Measurements from ENCODE around the gene MYO15A.
A peak's percentile ranks its signal among the peaks of the same experiment; 100 is the strongest.

The MYO15A gene

DNA sequence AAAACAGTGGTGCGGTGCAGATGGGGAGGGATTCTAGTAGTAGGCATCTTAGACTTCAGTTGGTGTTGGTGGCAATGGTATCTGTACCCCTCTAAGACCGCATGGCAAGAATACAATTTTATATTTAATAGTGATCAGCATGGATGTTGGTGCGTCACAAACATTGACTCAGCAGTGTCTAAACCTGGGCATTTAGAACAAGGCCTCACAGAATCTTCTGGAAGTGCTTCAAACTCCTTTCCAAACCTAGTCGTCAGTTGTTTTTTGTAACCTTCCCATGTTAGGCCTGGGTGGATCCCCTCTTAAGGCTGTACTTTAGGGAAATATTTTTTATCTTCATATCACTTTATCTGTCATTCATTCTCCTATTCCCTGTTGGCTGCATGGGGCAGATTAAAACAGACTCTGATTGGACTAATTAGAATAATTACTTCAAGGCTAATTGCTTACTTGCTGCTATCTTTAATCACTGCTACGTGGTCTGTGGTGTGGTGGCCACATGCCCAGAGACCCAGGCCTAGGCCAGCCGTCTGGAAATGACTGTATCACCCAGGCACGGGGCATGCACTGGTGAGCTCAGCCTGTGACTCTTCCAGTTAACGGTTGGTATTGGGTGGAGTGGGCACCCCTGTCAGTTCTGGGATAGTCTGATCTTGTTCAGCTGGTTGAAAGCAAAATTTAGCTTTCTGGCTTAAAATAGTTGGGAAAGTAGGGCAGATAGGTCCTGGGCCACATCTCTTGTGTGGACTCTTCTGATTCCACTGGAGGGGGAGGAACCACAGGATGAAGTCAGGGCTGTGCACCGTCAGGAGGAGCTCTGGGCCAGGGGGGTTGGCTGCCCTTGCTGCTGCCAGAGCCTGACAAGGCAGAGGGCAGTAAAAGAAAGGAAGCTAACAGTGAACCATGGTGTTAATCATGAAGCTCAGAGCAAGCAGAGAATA lies 79.5 kb downstream of the MYO15A start:
- Histone ChIP-seq H3K9me3 (ENCODE audit: low read length) (no peaks in the 10 kb centered on the region), H3K9ac (ENCODE audit: low read length) (peak overlapping the region; percentile 55), H3K36me3 (ENCODE audit: insufficient read depth, low read length) (peaks cover 19% of the 10 kb centered on the region), H3K4me3 (ENCODE audit: low read depth in 1 of 2, low read length in 2 of 2) (peak overlapping the region; percentile 45 to 72), H3K27me3 (ENCODE audit: control insufficient read depth in 1 of 2, insufficient read depth in 2 of 2, low read length in 2 of 2) (no peaks in the 10 kb centered on the region), H3K4me1 (ENCODE audit: insufficient read depth, low read length) (peaks cover 69% of the 10 kb centered on the region), H3K27ac (ENCODE audit: low read depth, low read length) (peak overlapping the region; percentile 78)

DNA sequence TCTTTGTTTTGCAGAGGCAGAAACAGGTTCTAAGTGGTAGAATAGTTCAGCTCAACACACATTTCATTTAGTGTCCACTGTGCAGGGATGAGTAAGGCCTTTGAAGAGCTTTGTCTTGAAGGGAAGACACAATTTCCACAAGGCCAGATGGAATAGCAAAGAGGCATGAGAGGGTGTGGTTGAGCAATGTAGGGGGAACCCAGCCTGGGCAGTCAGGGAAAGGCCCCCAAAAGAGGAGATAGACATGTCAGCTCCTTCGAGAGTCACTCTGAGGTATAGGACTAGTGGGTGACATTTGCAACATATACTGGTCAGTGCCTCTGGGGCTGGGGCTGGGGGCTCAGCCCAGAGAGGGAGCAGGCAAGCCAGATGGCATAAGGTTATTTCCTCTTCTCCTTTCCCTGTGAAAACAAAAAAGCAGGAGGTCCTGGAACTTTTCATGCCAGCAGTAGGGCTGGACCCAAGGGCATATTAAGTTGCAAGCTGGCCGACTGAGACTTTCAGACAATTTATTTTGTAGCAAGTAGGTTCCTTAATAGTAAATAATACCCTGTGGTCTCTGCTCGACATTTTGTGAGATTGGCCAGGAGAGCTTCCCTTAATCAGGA lies 82.2 kb downstream of the MYO15A start:
- Histone ChIP-seq H3K9ac (ENCODE audit: low read length) (no peak overlapping the region), H3K9me3 (ENCODE audit: low read length) (no peaks in the 10 kb centered on the region), H3K27me3 (ENCODE audit: control insufficient read depth in 1 of 2, insufficient read depth in 2 of 2, low read length in 2 of 2) (no peaks in the 10 kb centered on the region), H3K4me3 (ENCODE audit: low read depth in 1 of 2, low read length in 2 of 2) (peak overlapping the region in 1 of 2 donors; percentile 7), H3K36me3 (ENCODE audit: insufficient read depth, low read length) (peaks cover 33% of the 10 kb centered on the region), H3K4me1 (ENCODE audit: insufficient read depth, low read length) (peaks cover 74% of the 10 kb centered on the region), H3K27ac (ENCODE audit: low read depth, low read length) (peak overlapping the region; percentile 12)

DNA sequence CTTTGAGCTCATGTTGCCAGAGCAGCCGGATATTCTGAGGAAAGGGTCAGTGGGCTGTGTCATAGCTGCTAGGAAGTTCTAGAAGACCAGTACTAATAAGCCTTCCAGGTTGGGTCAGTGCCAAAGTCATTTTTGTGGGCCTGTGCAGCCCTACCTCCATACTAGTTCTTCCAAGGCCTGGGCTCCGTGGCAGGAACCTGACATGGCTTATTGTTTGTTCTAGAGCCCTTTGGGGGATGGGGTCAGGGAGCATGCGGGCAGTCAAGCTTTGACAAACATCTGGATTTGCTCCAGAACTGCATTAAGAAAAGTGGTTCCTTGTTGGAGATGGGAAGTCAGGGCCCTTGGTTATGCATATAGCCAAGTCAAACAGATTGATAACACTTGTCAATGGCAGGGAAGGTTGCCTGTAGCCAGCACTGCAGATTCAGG lies 82.7 kb downstream of the MYO15A start:
- Histone ChIP-seq H3K9me3 (ENCODE audit: low read length) (no peaks in the 10 kb centered on the region), H3K9ac (ENCODE audit: low read length) (no peak overlapping the region), H3K27ac (ENCODE audit: low read depth, low read length) (peak overlapping the region; percentile 12), H3K4me1 (ENCODE audit: insufficient read depth, low read length) (peaks cover 69% of the 10 kb centered on the region), H3K4me3 (ENCODE audit: low read depth in 1 of 2, low read length in 2 of 2) (peak overlapping the region in 1 of 2 donors; percentile 7), H3K27me3 (ENCODE audit: control insufficient read depth in 1 of 2, insufficient read depth in 2 of 2, low read length in 2 of 2) (no peaks in the 10 kb centered on the region), H3K36me3 (ENCODE audit: insufficient read depth, low read length) (peaks cover 38% of the 10 kb centered on the region)

DNA sequence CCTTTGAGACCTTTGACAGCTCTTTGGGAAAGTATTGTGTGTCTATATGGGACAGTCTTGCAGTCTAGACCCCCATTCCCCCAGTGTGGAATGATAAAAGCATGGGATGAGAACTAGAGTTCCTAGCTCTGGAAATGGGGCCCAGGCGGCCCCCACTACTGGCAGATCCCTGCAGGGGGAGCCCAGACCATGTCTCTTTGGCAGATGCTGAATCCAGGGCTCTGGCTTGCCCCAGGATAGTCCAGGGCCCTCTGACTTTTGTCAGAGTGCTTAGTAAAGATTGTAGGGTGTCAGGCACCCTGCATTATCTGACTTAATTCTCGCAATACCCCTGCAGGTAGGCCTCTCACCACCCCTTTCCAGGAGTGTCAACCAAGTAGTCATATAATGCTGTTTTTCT lies 83.4 kb downstream of the MYO15A start:
- Histone ChIP-seq H3K4me1 (ENCODE audit: insufficient read depth, low read length) (peaks cover 62% of the 10 kb centered on the region), H3K36me3 (ENCODE audit: insufficient read depth, low read length) (peaks cover 40% of the 10 kb centered on the region)

DNA sequence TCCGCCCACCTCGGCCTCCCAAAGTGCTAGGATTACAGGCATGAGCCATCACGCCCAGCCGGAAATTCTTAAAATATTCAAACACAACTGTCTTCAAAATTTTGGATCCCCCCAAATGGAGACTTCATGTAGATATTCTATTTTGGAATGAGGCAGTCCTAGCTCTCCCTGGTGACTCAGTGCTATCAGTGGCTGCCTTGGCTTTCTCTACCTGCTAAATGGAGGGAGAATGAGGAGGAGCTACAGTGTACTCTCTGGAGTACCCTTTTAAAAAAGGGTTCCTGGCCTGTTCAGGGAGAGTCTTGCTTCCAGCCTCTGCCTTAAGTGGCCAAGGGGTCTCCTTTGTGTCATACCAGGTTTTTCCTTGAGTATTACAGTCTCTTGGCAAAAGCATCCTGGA lies 85.8 kb downstream of the MYO15A start:
- H3K9me3 ChIP-seq (ENCODE audit: low read length) = no peaks in the 10 kb centered on the region
- H3K27me3 ChIP-seq (ENCODE audit: control insufficient read depth in 1 of 2, insufficient read depth in 2 of 2, low read length in 2 of 2) = no peaks in the 10 kb centered on the region
- H3K27ac ChIP-seq (ENCODE audit: low read depth, low read length) = no peak overlapping the region
- peaks cover 51% of the 10 kb centered on the region for H3K36me3 ChIP-seq (ENCODE audit: insufficient read depth, low read length)
- peaks cover 62% of the 10 kb centered on the region for H3K4me1 ChIP-seq (ENCODE audit: insufficient read depth, low read length)
- H3K9ac ChIP-seq (ENCODE audit: low read length) = no peak overlapping the region
- H3K4me3 ChIP-seq (ENCODE audit: low read depth in 1 of 2, low read length in 2 of 2) = no peak overlapping the region

More for the DNA sequence above, 83.4 kb downstream of the MYO15A start:
- H3K4me3 ChIP-seq (ENCODE audit: low read depth in 1 of 2, low read length in 2 of 2) = no peak overlapping the region
- no peak overlapping the region for H3K27ac ChIP-seq (ENCODE audit: low read depth, low read length)
- no peak overlapping the region for H3K9ac ChIP-seq (ENCODE audit: low read length)
- H3K9me3 ChIP-seq (ENCODE audit: low read length) = no peaks in the 10 kb centered on the region
- H3K27me3 ChIP-seq (ENCODE audit: control insufficient read depth in 1 of 2, insufficient read depth in 2 of 2, low read length in 2 of 2) = no peaks in the 10 kb centered on the region

DNA sequence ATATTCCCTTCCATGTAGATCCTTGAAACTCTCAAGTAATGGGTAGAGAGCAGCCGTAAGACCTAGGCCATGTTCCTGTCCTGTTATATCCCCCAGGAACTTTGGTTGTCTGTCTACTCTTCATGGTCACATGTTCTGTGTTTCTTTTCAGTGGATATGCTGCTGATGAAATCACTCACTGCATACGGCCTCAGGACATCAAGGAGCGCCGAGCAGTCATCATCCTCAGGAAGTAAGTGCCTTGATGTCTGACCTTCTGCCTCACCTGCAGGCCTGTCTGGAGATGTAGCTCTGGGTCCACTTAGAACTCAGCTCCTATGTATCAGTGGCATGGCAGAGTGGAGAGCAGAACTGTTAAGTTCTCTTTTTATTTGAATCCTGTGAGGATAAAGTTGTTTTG lies 86.2 kb downstream of the MYO15A start:
- peaks cover 57% of the 10 kb centered on the region for H3K4me1 ChIP-seq (ENCODE audit: insufficient read depth, low read length)
- H3K9ac ChIP-seq (ENCODE audit: low read length) = no peak overlapping the region
- H3K4me3 ChIP-seq (ENCODE audit: low read depth in 1 of 2, low read length in 2 of 2) = no peak overlapping the region
- H3K36me3 ChIP-seq (ENCODE audit: insufficient read depth, low read length) = peaks cover 51% of the 10 kb centered on the region
- no peak overlapping the region for H3K27ac ChIP-seq (ENCODE audit: low read depth, low read length)
- no peaks in the 10 kb centered on the region for H3K27me3 ChIP-seq (ENCODE audit: control insufficient read depth in 1 of 2, insufficient read depth in 2 of 2, low read length in 2 of 2)
- no peaks in the 10 kb centered on the region for H3K9me3 ChIP-seq (ENCODE audit: low read length)

DNA sequence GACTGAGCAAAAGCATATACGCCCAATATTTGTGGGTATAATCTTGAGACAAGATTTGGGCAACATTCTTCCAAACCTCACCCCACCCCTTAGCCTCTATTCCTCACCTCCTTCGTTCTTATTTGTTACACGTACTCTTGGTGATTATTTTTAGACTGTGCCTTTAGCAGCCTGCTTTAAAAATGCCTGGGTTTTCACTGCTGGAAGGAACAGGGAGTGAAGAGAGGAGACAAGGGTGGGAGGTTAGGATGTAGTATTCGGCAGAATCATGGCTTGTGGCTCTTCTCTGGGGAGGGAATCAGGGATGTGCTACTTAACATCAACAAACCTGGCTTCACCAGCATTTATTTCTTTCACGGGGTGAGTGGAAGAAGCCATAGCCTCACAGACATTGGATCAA lies 86.7 kb downstream of the MYO15A start:
- no peak overlapping the region for H3K9ac ChIP-seq (ENCODE audit: low read length)
- H3K36me3 ChIP-seq (ENCODE audit: insufficient read depth, low read length) = peaks cover 50% of the 10 kb centered on the region
- no peak overlapping the region for H3K27ac ChIP-seq (ENCODE audit: low read depth, low read length)
- H3K4me3 ChIP-seq (ENCODE audit: low read depth in 1 of 2, low read length in 2 of 2) = no peak overlapping the region
- H3K9me3 ChIP-seq (ENCODE audit: low read length) = no peaks in the 10 kb centered on the region
- peaks cover 53% of the 10 kb centered on the region for H3K4me1 ChIP-seq (ENCODE audit: insufficient read depth, low read length)
- no peaks in the 10 kb centered on the region for H3K27me3 ChIP-seq (ENCODE audit: control insufficient read depth in 1 of 2, insufficient read depth in 2 of 2, low read length in 2 of 2)

DNA sequence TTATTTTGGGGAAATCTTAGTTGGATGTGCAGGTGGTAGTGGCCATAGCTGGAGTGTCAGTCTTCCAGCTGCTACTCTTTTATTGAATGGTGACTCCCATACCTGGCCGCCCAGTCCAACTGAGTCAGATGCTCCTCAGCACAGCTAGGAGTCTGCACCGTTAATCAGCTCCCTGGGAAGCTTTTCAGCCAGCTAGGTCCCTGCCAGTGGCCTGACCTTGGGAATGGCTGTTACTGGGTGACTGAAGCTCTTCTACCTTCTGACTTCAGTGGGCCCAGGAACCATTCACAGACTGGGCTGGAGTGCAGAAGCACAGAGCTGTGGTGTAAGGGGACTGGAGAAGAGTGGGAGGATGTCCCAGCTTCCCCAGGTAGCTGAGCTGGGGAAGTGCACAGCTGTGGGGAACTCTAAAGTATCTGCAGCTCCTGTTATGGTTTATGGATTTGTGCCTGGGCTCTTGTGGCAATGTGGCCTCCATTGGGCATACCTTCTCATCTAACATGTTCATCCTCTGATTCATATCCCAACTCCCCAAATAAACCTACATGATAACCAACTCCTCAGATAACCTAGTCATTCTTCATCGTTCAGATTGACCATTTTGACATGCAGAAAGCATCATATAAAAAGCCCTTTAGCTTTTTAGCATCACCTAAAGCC lies 89.1 kb downstream of the MYO15A start:
- Histone ChIP-seq H3K4me1 (ENCODE audit: insufficient read depth, low read length) (peaks cover 30% of the 10 kb centered on the region), H3K36me3 (ENCODE audit: insufficient read depth, low read length) (peaks cover 60% of the 10 kb centered on the region), H3K27me3 (ENCODE audit: control insufficient read depth in 1 of 2, insufficient read depth in 2 of 2, low read length in 2 of 2) (no peaks in the 10 kb centered on the region), H3K4me3 (ENCODE audit: low read depth in 1 of 2, low read length in 2 of 2) (no peak overlapping the region), H3K9ac (ENCODE audit: low read length) (no peak overlapping the region), H3K27ac (ENCODE audit: low read depth, low read length) (no peak overlapping the region), H3K9me3 (ENCODE audit: low read length) (no peaks in the 10 kb centered on the region)

DNA sequence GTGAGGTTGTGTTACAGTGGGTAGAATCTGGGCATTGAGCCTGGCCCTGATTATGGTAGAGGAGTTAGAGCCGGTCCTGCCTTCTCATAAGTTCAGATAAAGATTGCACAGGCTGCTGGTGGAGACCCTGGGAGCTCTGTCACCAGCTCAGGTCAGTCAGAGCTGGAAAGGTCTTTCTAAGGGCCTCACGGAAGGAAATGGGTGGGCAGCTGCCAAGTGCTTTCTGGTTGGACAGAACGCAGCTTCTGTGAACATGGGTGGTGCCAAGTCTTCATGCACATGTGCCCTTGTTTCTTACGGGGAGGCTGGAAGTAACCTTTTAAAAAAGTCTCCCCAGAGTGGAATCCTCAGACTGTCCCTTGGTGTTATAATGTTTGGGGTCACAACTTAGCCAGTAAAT lies 90.0 kb downstream of the MYO15A start:
- H3K9me3 ChIP-seq (ENCODE audit: low read length) = no peaks in the 10 kb centered on the region
- no peak overlapping the region for H3K9ac ChIP-seq (ENCODE audit: low read length)
- no peak overlapping the region for H3K27ac ChIP-seq (ENCODE audit: low read depth, low read length)
- H3K36me3 ChIP-seq (ENCODE audit: insufficient read depth, low read length) = peaks cover 65% of the 10 kb centered on the region
- H3K4me1 ChIP-seq (ENCODE audit: insufficient read depth, low read length) = peaks cover 30% of the 10 kb centered on the region
- no peak overlapping the region for H3K4me3 ChIP-seq (ENCODE audit: low read depth in 1 of 2, low read length in 2 of 2)
- no peaks in the 10 kb centered on the region for H3K27me3 ChIP-seq (ENCODE audit: control insufficient read depth in 1 of 2, insufficient read depth in 2 of 2, low read length in 2 of 2)

DNA sequence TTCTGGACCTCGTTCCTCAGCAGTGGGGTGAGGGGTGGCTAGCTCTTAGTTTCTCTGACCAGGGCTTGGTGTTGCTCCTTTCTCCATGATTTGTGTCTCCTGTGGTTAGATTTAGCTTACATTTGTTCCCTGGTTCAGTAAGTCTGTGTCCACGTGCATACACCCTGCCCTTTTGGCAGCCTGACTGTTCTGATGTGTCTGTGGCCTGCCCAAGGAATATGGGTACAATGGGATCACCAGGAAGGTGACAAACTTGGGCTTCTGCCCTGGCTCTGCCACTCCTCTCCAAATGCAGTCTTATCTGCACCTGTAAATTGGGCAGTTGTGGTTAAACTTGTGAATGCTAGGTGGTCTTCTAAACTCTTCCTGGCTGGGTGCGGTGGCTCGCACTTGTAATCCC lies 92.6 kb downstream of the MYO15A start:
- no peaks in the 10 kb centered on the region for H3K9me3 ChIP-seq (ENCODE audit: low read length)
- no peak overlapping the region for H3K4me3 ChIP-seq (ENCODE audit: low read depth in 1 of 2, low read length in 2 of 2)
- H3K27me3 ChIP-seq (ENCODE audit: control insufficient read depth in 1 of 2, insufficient read depth in 2 of 2, low read length in 2 of 2) = no peaks in the 10 kb centered on the region
- H3K4me1 ChIP-seq (ENCODE audit: insufficient read depth, low read length) = peaks cover 33% of the 10 kb centered on the region
- H3K9ac ChIP-seq (ENCODE audit: low read length) = no peak overlapping the region
- H3K27ac ChIP-seq (ENCODE audit: low read depth, low read length) = no peak overlapping the region
- H3K36me3 ChIP-seq (ENCODE audit: insufficient read depth, low read length) = peaks cover 55% of the 10 kb centered on the region

DNA sequence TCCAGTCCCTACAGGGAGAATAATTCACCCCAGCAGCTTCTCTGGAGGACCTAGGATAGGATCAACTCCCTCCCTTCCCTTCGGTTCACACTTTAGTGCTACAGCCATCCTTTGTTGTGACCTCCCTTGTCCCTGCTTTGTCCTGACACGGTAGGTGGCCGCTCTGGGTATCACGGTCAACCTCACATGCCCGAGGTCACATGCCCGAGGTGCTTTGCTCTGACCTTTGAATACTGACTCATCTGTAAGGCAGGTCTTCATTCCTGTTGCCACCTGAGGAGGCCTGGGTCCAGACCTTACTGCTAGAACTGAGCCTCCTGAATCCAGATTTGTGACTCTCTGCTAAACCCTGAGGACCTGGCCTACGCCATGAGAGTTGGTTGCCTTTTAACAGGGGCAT lies 94.8 kb downstream of the MYO15A start:
- Histone ChIP-seq H3K27me3 (ENCODE audit: control insufficient read depth in 1 of 2, insufficient read depth in 2 of 2, low read length in 2 of 2) (no peaks in the 10 kb centered on the region), H3K9ac (ENCODE audit: low read length) (no peak overlapping the region), H3K9me3 (ENCODE audit: low read length) (no peaks in the 10 kb centered on the region), H3K36me3 (ENCODE audit: insufficient read depth, low read length) (peaks cover 61% of the 10 kb centered on the region), H3K27ac (ENCODE audit: low read depth, low read length) (no peak overlapping the region), H3K4me3 (ENCODE audit: low read depth in 1 of 2, low read length in 2 of 2) (no peak overlapping the region), H3K4me1 (ENCODE audit: insufficient read depth, low read length) (peaks cover 19% of the 10 kb centered on the region)
